Neural cell (in vitro differentiated cells): Measurements from ENCODE around the gene LAPTM5.

ENCODE experiments used
- CTCF ChIP-seq: fragments of 450-650 bp; IDR thresholded peaks from 2 replicates; pipeline ENCODE4 v1.5.1; 2014; ENCODE audit warnings: antibody characterized with exemption, mild to moderate bottlenecking, moderate library complexity; ENCODE audit not compliant: poor library complexity, severe bottlenecking
- EZH2 ChIP-seq: fragments of 200-600, 300-800 bp; shearing (Covaris generic), sonication (generic); IDR thresholded peaks from 2 replicates; pipeline ENCODE4 v1.6.1; 2014; ENCODE audit warnings: antibody characterized with exemption, low read length, borderline replicate concordance, mild to moderate bottlenecking; ENCODE audit not compliant: insufficient read depth, poor library complexity, severe bottlenecking
- POLR2AphosphoS5 ChIP-seq: IDR thresholded peaks from 2 replicates; pipeline ENCODE4 v1.6.1; 2012
- REST ChIP-seq: IDR thresholded peaks from 2 replicates; pipeline ENCODE4 v1.6.1; 2012; ENCODE audit warnings: borderline replicate concordance
- SMC3 ChIP-seq: fragments of 450-650 bp; conservative IDR thresholded peaks from 2 replicates; pipeline ENCODE4 v1.6.1; 2014; ENCODE audit warnings: antibody characterized with exemption, mild to moderate bottlenecking, moderate library complexity; ENCODE audit not compliant: poor library complexity

- TF ChIP-seq CTCF, result no peak
- TF ChIP-seq REST, result no peak
- TF ChIP-seq EZH2, result no peak
- no peak for TF ChIP-seq POLR2AphosphoS5
- no peak for TF ChIP-seq SMC3
Measured at GRCh38 chr1:30798389-30799232, 41.0 kb upstream of the LAPTM5 start.
